GM12864 (cell line): Measurements from ENCODE around the gene TSPAN5.
"Not testable (repeated sequence)": the region's sequence is repeated elsewhere in the genome, so short reads cannot be mapped to it uniquely, and the experiment has no call there.

Experiments used
- DNase-seq: peaks from one replicate; pipeline ENCODE4 v3.0.0-alpha.2; 2011; ENCODE audit warnings: low read depth
- H3K4me3 ChIP-seq: 2 replicates; pipeline ENCODE4 v1.5.1; 2011; ENCODE audit warnings: mild to moderate bottlenecking, low read depth, low read length, control low read depth
- CTCF ChIP-seq: IDR thresholded peaks from 2 replicates; pipeline ENCODE4 v1.5.1; 2011; ENCODE audit warnings: low read depth, mild to moderate bottlenecking, moderate library complexity, low read length, control low read depth, inconsistent platforms; ENCODE audit errors: missing control alignments

TSPAN5 gene

GRCh38 chr4:98469771-98470170, 188.6 kb downstream of the TSPAN5 start:
- no peak for DNase-seq
- TF ChIP-seq CTCF = no peak
- no peak overlapping the region for H3K4me3 ChIP-seq

DNA sequence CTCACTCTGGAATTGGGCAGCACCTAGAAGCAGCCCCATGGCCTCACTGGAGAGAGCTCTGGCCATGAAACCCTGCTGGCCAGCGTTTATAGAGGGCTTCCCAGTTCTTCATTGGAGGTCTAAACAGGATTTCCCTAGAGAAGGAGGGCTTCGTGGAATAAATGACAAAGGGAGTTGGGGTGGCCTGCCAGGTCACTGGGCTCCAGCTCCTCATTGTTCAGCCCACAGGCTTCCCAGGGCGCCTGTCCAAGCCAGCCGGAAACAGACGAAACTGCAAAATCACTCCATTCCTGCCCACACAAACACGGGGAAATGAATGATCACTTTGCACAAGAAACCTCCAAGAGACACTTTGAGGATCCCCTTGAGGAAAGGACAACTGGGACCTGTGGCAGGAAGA, 189.7 kb downstream of the TSPAN5 start:
- H3K4me3 ChIP-seq = no peak overlapping the region
- no peak for DNase-seq
- no peak for TF ChIP-seq CTCF

DNA sequence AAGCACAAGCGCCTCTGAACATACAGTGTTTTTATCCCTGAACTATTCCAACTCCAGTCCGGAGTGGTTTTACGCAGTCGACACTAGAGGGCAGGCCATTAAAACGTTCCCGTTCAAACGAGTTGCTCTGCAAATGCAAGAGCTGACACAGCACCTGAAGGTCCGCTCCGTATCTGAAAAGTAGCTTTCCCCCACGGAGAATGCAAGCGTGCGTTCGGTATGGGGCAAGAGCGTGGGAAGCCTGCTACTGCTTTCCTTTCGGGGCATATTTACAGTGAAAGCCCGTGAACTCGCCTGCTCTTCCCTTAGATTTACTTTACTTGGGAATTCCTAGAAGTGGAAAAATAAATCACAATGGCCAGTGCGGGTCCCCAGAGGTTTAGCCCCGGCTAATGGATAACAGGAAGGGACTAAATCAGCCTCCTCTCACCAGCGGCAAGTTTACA, 190.8 kb downstream of the TSPAN5 start:
- DNase-seq = peak; percentile 61
- peak; percentile 79 for TF ChIP-seq CTCF
- peak overlapping the region; percentile 29 for H3K4me3 ChIP-seq

DNA sequence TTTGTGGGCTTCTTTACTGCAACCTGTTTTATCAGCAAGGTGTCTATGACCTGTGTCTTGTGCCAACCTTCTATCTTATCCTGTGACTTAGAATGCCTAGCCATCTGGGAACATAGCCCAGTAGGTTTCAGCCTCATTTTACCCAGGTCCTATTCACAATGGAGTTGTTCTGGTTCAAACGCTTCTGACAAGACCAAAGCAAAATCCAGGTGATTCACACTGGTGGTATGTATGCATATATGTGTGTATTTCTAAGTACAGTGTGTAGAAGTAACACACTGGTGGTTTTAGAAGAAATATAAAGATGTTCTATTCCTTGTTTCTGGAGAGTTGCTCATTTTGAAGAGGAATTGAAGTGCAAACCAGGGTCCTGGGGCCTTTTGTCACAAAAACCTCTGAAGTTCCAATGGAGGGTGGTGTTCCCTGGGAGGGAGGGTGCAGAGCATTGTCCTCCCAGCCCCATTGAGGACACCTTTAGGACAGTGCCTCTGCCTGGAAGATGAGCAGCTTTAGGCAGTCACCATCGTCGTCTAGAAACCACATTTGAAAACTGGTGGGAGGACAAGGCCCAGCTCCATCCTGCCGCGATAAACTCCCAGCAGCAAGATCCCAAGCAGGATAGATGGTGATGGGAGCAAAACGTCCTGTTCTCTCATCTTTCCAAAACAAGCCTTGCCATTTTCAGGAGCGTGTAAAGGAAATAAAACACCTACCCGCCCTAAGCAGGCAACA, 191.4 kb downstream of the TSPAN5 start:
- no peak overlapping the region for H3K4me3 ChIP-seq
- TF ChIP-seq CTCF = no peak
- no peak for DNase-seq

- no peak for TF ChIP-seq CTCF
- no peak overlapping the region for H3K4me3 ChIP-seq
- no peak for DNase-seq
These were observed 195.9 kb downstream of the TSPAN5 start for GRCh38 chr4:98462487-98462886.

DNA sequence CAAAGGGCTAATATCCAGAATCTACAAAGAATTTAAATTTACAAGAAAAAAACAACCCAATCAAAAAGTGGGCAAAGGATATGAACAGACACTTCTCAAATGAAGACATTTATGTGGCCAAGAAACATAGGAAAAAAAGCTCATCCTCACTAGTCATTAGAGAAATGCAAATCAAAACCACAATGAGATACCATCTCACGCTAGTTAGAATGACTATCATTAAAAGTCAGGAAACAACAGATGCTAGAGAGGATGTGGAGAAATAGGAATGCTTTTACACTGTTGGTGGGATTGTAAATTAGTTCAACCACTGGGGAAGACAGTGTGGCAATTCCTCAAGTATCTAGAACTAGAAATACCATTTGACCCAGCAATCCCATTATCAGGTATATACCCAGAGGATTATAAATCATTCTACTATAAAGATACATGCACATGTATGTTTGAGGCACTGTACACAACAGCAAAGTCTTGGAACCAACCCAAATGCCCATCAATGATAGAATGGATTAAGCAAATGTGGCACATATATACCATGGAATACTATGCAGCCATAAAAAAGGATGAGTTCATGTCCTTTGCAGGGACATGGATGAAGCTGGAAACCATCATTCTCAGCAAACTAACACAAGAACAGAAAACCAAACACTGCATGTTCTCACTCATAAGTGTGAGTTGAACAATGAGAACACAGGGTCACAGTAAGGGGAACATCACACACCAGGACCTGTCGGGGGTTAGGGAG, 197.1 kb downstream of the TSPAN5 start:
- not testable (repeated sequence) for H3K4me3 ChIP-seq, DNase-seq

GRCh38 chr4:98457422-98457821, 201.0 kb downstream of the TSPAN5 start:
- DNase-seq, H3K4me3 ChIP-seq: not testable (repeated sequence)

- H3K4me3 ChIP-seq = no peak overlapping the region
- DNase-seq = no peak
- no peak for TF ChIP-seq CTCF
These were observed 206.3 kb downstream of the TSPAN5 start for GRCh38 chr4:98452091-98452490.
